Umbilical cord (tissue), 2 donors: ENCODE data around the gene PPP3CB. TPM values are rescaled to one million over a fixed set of nuclear protein-coding genes. Genes with fewer than 3 reads are reported as not detected.
A peak's percentile ranks its signal among the peaks of the same experiment; 100 is the strongest.

Source experiments
- DNase-seq: peaks from one replicate; pipeline ENCODE4 v3.0.0-alpha.2; 2015; ENCODE audit warnings: low spot score
- total RNA-seq: library from RNA; depleted of rRNA; stranded (reverse); fragments of >200 nt; gene quantifications from one replicate; pipeline ENCODE4 v1.2.3, GENCODE V29; 2014; ENCODE audit warnings: low replicate concordance; ENCODE audit not compliant: insufficient read depth

The PPP3CB gene
- total RNA-seq, 1 donor from 2014 or later: 37.1 TPM

DNA sequence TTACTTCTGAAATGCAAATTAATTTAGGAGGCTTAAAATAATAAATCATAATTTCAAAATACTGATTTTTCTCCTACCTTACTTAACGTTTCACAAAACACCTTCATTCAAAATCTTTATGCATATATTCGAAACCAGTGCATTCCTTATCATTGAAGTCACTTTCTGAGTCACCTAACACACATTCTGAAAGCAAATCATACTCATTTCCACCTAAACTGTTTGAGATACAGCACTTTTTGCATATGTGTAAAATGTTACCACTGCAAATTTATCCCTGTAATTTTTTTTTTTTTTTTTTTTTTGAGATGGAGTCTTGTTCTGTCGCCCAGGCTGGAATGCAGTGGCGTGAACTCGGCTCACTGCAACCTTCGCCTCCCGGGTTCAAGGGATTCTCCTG, 15.7 kb downstream of the PPP3CB start:
- DNase-seq: no peak

DNA sequence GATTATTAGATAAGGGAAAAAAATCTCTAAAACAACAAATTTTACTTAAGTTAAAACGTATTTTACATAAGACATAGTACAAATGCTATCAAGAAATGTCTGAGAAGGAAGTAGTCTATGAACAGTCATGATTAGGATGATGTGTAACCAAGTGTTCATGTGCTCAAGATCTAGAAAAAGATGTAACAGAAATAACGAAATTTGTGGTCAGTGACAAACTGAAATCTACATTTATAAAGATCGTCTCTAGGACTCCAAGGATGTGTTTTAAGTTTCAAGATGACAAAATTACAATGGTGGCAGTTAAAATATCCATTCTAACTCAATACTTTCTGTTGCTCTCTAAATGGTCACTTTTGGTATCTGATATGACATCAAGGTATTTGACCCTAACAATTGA, 17.2 kb downstream of the PPP3CB start:
- no peak for DNase-seq

DNA sequence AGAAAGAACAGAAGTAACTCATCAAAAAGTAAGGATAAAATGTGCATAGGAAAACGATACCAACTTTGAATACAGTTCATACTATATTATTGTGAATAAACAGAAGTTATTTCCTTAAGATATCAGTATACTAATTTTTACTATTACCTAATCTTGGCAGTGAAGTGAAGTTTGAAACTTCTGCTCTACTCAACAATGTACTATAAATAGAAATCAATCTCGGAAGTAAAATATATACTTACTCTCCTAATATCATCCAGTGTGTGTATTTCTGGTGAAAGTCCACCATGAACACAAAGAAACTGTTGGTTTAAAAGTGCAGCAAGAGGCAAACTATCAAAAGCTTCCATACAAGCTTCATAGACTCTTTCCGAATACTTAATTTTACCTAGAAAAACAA, 24.6 kb downstream of the PPP3CB start:
- DNase-seq: no peak

DNA sequence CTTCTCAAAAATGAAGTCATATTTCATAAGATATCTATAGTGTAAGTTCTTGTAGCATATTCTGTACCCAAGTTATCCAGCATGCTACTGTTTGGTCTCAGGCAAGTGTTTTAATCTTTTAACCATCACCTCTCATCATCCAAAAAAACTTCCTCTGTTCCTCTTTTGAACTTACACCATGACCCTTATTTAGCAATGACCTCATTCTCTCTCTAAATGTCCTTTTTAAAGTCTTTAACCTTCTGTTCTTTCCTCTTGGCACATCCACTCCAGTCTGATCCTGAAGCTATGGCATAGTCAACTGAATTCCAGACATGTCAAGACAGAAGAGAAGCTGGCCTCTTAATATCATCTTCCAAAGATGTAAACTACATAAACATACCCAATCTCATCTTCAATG, 26.2 kb downstream of the PPP3CB start:
- no peak for DNase-seq

DNA sequence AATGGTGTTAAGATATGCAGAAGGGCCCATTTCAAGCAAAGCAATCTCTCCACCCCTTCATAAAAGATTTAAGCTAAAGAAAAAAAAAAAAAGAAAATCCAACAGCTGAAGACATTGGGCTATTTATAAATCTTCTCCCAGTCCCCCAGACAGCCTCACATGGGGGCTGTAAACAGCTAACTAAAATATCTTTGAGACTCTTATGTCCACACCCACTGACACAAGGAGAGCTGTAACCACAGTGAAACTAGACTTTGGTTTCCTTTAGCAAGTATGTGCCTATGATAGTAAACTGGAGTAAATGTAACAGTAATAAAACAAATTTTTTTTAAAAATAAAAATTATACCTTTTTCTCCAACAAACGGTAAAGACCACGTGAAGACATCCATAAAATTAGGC, 28.6 kb downstream of the PPP3CB start:
- no peak for DNase-seq

DNA sequence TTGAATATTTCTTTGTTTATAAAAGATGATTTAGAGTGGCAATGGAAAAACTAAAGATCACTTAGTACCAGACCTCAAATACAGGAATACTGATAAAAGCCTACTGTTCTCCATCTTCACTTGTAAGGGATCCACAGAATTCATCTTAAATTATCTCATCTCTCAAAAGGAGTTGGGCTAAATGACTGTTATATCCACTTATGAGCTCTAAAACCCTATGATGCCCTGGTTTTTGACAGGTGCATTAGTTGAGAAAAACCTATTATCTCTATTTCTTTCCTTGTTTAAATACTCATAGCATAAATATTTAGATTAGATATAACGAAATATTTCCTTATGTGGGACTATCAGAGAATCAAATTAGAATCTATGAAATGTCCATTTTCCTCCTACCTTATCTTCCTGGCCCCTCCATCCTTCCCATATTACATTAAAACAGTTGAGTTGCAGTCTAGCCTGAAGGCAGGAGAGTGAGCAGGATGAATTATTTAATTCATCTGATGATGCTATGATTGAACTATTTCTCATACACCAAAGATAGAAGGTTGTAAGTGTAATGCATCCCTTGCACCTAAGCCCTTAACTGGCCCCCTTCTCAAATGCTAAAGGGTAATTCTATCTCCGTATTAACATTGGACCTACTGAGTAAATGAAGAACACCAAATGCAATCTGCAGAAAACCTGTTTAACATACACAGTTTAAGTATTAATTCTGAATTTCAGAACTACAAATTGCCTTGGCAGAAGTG, 29.7 kb downstream of the PPP3CB start:
- DNase-seq: no peak

DNA sequence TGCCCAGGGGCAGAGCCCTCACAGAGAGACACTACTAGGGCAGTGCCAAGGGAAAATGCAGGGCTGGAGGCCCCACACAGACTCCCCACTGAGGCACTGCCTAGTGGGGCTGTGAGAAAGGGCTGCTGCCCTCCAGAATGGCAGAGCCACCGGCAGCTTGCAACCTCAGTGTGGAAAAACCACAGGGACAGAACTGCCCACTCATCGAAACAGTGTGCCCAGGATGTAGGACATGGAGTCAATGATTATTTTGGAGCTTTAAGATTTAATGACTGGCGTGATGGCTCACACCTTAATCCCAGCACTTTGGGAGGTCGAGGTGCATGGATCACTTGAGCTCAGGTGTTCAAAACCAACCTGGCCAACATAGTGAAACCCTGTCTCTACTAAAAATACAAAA, 34.9 kb downstream of the PPP3CB start:
- no peak for DNase-seq

DNA sequence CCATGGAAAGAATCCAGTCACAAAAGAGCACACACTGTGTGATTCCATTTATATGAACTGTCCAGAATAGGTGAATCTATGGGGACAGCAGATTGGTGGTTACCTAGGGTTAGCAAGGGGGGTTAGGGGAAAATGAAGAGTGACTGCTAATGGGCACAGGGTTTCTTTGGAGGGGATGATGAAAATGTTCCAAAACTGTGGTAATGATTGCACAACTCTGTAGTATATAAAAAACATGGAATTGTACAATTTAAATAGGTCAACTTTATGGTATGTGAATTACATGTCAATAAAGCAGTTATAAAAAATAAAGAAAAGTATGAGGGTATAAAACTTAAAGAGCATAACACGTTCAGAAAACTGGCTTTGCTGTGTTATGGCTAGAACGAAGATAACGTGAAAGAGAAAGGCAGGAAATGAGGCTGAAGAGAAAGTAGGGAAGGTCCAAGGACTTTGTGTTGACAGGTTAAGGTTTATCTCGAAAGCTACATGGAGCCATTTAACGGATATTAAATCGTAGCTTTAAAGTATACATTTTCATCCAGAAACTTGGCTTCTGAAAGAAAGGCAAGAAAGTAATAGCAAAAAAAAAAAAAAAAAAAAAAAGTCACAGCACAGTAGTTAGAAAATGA, 36.0 kb downstream of the PPP3CB start:
- no peak for DNase-seq

DNA sequence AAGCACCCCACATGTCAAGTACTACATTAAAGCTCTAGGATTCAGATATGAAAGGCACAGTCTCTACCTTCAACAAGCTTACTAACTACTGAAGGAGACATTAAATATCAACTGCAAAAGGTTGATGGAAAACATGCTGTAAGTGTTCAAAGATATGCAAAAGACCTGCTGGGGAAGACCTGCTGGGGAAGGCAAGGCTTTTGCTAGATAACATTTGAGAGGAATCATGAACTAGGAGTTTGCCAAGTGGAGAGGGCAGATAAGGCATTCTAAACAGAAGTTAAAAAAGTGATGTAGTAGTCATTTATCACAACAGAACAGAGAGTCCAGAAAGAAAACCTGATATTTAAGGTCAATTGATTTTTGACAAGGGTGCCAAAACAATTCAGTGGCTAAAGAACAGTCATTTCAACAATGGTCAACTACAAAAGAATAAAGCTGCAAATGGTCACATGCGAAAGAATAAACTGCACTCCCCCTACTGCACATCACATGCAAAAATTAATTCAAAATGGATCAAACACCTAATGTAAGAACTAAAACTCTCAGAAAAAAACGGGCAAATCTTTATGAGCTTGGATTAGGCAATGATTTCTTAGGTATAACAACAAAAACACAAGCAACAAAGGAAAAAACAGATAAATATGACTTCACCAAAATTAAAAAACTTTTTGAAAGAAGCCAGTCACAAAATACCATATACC, 39.5 kb downstream of the PPP3CB start:
- no peak for DNase-seq

DNA sequence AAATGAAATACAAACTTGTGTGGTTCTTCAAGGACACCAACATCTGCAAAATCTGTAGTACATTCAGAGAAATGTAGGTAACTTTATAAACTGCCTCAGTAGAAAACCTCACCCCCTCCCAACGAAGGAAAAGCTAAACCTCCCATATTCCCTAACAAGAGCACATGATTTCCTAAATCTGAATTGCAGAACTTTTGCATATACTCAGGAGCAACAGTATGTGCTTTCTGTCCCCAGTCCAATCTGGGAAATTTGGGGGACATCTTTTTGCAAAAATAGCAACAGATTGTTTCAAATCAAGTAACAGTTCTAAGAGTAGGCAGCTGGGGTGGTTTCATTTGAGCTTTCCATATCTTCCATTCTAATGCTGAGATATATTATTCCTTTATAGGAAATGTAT, 46.7 kb downstream of the PPP3CB start:
- DNase-seq: no peak

DNA sequence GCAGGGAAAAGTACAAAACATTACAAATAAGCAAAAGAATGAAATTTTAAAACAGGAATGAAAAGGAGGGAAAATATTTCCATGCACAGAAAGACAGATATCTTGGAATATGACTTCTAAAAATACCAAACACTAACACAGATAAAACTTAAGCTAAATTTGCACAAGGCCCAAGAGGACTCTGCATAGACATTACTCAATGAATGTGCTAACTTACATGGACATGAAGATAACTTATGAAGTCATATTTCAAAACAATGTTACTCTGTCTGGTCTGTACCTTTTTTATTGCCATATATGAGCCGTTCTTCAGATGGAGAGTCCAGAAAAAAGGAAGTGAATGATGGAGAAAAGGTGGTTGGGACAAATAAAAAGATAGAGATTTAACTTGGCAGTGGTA, 47.4 kb downstream of the PPP3CB start:
- no peak for DNase-seq

DNA sequence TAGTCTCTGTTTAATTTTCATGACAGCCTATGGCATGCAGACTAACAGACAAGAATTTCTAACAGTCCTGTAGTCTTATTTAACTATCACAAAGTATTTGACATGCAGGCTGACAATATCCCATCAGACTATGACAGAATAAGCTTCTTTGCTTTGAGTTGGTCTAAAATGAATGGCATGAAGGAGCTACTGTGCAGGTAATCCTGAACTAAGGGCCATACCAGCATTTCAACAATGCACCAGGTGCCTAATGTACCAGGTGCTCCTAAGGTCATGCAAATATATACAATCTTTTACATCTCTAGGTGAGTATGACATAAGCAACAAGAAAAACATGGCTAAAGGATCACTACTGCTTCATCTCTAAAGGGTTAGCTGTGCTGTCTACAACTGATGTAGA, 48.9 kb downstream of the PPP3CB start:
- no peak for DNase-seq

DNA sequence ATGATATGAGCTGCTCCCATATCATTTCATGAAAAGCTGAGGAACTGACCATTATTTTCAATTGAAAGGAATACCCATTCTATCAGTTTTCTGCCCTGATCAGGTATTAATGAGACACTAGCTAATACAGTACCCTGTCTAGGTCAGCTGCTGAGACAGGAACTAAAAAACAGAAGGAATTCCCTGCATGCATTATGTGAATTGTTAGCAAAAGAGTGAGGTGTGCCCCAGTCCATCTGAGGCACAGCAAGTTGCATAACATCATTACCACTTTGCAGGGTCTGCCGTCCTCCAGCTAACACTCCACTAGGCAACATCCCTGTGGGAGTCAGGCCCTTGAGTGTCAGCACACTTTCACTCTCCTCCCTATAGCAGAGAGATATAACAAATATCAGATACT, 51.4 kb downstream of the PPP3CB start:
- no peak for DNase-seq

DNA sequence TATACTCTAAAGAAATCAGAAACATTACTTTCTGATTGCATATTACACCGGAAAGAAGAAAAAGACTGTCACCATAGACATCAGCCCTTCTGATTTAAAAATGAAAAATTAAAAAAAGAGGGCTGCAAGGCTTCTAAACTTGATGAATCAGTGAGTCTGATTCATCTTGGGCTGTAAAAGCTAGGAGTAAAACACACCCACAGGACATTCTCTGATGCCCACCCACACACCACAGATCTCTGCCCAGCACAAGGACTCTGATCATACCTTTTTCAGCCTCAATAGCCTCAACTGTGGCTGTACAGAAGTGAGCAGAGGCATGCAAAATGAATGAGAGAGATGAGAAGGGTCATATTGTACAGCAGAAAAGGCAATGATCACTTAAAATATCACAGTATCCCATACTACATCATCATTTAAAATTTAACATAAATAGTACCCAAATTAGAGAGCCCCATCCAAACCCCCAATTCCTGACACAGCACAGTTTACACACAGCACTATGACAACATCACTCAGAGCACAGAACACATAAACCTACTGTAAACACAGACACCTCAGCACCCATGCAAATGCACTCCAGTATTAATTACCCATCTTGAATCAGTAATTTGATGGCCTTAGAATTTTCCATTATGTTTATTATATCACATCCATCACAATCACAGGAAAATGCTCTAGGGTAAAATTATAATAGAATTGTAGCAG, 56.1 kb downstream of the PPP3CB start:
- no peak for DNase-seq

DNA sequence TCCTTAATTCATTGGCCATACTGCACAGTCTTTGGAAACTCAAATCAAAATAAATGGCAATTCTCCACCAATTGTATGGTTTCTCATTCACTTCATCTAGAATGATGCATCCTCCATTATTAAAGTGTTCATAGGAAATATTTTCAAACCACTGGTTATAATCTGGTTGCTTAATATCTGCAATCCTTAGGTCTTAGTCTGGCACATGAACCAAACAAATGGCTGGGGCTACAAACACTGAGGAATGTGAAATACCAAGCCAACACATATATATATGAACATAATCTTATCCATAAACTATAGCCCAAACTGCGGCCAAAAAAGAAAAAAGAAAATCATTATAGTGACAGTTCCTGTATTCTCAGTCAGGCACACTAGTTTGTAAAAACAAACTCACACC, 56.8 kb downstream of the PPP3CB start:
- DNase-seq: no peak

DNA sequence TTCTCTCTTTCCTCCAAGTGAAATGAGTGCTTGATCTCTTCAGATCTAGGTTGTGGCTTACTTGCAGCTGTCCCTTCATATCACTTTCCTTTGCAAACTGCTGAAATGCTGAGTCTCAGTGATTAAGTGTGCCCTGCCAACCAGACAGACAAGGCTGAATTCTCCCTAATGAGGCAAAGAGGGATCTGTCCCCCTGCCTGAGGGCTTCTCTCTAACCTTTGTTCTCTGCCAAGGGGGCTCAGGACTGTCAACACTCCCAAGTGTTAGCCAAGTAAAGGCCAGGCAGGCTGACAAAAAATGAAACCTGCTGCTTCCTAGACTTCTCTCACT, 62.3 kb downstream of the PPP3CB start, which contains the start of gene MSS51:
TSS of gene MSS51 (minus strand) at position 24 of the 330 bp plus-strand sequence. CDS start 5,277 bp downstream, outside the sequence.
- peak; percentile 46 for DNase-seq

DNA sequence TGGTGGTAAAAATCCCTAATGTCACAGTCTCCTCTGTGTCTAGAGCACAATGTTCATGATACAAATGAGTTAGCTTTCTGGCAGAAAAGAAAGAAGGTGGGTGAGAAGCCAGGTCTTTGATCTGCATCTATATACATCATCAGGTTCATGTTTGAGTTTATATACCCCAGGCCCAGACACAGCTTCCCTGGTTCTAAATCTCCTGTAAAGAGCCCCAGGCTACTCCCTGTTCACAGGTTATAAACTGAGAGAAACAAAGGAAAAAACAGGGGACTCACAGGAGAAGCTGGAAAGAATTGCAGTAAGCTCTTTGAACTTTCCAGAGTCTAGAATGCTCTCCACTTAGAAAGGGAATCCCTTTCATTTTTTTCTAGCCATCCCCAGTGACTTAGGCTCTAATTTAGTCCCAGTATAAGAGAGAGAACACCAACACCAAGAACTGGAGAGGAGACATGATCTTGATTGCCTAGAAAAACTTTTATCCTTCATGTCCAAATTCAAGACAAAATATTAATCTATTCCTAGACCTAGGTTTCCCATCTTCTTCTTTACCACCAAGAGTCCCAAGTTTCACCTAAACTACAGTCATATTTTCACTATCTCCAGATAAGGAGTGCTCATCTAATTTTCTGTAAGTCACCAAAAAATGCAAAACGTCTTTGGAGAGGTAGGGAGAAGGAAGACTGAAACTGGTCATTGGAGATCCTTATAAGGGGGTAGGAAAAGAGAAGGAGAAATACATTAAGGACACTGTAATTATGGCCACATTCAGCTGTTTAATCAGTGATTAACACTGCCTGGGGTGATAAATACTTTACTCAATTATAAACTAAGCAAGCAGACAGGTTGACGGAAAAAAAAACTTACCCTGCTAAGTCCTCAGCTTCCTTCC, 62.9 kb downstream of the PPP3CB start:
- no peak for DNase-seq

DNA sequence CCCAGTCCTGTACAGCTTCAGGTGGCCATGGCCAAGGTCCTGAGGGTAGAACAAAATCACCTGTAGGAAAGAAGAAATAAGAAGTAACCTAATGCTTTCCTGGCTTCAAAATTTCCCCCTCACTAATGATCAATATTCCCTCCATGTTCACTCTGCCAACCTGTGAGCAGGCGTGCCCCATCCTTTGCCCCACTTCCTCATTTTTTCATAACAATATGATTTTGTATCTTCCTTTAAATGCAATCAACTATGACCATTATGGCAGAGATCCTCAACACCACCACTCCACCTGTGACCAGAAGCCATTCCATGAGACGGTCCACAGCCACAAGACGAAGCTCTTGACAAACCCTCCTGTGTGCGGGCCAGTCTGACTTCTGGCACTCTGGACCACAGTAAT, 69.5 kb downstream of the PPP3CB start:
- no peak for DNase-seq

DNA sequence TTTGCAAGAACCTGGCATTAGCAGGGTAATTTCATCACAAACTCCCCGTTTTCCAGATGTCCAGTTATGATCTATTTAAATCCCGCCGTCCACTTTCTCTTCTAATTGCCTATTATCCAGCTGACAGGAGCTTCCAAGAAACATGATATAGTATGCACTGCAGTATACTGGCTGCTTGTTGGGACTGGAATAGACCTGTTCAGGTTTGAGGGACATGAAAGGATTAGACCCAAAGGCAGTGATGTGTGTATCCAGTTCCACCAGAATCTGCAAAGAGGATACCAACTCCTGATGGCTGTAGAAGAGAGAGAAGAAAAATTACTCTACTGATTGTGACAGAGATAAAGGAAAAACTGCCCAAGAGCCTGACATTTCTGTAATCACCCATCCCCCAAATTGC, 71.3 kb downstream of the PPP3CB start:
- DNase-seq: peak; percentile 42

DNA sequence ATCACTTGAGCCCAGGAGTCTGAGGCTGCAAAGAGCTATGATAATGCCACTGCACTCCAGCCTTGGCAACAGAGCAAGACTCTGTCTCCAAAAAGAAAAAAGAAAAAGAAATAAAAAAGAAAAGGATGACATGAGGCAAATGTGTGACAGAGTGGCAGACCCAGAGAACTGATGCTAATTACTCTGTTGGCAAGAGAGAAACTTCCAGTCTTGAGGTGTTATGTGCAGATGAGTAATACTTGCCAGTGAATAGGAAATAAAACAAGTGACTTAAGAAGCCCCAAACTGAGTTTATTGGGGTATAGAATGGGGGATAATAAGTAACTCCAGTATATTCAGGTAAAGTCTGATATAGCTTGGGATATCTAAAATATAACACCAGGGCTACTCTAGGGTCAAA, 72.5 kb downstream of the PPP3CB start:
- no peak for DNase-seq

DNA sequence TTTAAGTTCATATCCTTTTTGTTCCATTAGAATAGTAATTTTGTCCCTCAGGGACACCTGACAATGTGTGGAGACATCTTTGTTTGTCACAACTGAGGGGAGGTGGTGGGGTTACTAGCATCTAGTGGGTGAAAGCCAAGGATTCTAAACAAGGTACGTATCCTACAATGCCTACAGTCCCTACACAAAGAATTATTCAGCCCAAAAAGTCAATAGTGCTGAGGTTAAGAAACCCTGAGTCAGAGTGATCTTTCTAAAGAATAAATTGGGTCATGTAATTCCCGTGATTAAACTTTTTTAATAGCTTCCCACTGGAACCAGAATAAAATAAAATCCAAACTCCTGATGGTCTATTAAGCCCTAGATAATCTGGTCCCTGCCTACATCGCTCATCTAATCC, 79.3 kb downstream of the PPP3CB start:
- DNase-seq: no peak
